Measurements from ENCODE around the gene FOXRED1.

DNA sequence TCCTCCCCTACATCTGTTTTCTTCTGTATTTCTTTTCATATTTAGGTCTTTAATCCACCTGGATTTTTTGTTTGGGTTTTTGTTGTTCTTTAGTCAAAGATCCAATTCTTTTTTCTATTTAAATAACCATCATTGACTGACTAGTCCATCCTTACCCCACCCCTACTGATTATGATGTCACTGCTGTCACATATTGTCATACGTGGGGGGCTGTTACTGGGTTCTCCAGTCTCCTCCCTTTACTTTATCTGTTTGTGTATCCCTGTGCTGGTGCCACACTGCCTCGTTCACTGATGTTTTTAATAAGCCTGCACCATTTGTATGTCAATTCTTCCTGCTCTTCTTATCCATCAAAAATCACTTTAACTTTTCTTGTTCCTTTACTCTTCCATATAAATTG is 28.1 kb downstream of the FOXRED1 start:
- TF ChIP-seq, protein P1, sequence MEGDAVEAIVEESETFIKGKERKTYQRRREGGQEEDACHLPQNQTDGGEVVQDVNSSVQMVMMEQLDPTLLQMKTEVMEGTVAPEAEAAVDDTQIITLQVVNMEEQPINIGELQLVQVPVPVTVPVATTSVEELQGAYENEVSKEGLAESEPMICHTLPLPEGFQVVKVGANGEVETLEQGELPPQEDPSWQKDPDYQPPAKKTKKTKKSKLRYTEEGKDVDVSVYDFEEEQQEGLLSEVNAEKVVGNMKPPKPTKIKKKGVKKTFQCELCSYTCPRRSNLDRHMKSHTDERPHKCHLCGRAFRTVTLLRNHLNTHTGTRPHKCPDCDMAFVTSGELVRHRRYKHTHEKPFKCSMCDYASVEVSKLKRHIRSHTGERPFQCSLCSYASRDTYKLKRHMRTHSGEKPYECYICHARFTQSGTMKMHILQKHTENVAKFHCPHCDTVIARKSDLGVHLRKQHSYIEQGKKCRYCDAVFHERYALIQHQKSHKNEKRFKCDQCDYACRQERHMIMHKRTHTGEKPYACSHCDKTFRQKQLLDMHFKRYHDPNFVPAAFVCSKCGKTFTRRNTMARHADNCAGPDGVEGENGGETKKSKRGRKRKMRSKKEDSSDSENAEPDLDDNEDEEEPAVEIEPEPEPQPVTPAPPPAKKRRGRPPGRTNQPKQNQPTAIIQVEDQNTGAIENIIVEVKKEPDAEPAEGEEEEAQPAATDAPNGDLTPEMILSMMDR (IDR thresholded peaks at IDR 0.05), result no peak
- no peak for TF ChIP-seq POLR2A (IDR thresholded peaks at IDR 0.05)

Measured in lower leg skin (tissue), 3 donors.